ENCODE data around the gene LYG2. TPM values are rescaled to one million over a fixed set of nuclear protein-coding genes. Genes with fewer than 3 reads are reported as not detected.

The LYG2 gene
- total and polyA plus RNA-seq, 4 donors, result not detected

GRCh38 chr2:99275882-99276281, 20.4 kb upstream of the LYG2 start:
- Histone ChIP-seq H3K4me1 (ENCODE audit: control insufficient read depth in 1 of 2, insufficient read depth in 2 of 2, low read length in 2 of 2) (no peaks in the 10 kb centered on the region), H3K36me3 (ENCODE audit: control insufficient read depth in 1 of 2, insufficient read depth in 2 of 2, low read length in 1 of 2) (no peaks in the 10 kb centered on the region), H3K4me3 (ENCODE audit: low read length in 2 of 2) (no peak overlapping the region), H3K9me3 (ENCODE audit: control insufficient read depth, low read length) (no peaks in the 10 kb centered on the region), H3K27ac (ENCODE audit: low read depth in 1 of 2, low read length in 2 of 2) (no peak overlapping the region), H3K27me3 (ENCODE audit: control insufficient read depth in 1 of 2, insufficient read depth in 2 of 2, low read length in 1 of 2) (no peaks in the 10 kb centered on the region)
- ATAC-seq (ENCODE audit: low FRiP score) (no peak), DNase-seq (no peak)
- intact Hi-C loops (cut with DNase I), result no loop called here
- 17 to 19% methylated on average over 7 of the region's 7 CpGs for WGBS, 2 donors

- ATAC-seq (ENCODE audit: low FRiP score) (no peak), DNase-seq (no peak)
- Histone ChIP-seq H3K4me1 (ENCODE audit: control insufficient read depth in 1 of 2, insufficient read depth in 2 of 2, low read length in 2 of 2) (no peaks in the 10 kb centered on the region), H3K27ac (ENCODE audit: low read depth in 1 of 2, low read length in 2 of 2) (no peak overlapping the region), H3K9me3 (ENCODE audit: control insufficient read depth, low read length) (peaks cover 1% of the 10 kb centered on the region), H3K27me3 (ENCODE audit: control insufficient read depth in 1 of 2, insufficient read depth in 2 of 2, low read length in 1 of 2) (no peaks in the 10 kb centered on the region), H3K4me3 (ENCODE audit: low read length in 2 of 2) (no peak overlapping the region), H3K36me3 (ENCODE audit: control insufficient read depth in 1 of 2, insufficient read depth in 2 of 2, low read length in 1 of 2) (peaks cover 0 to 5% of the 10 kb centered on the region in 2 donors)
- WGBS, 2 donors, result 74 to 75% methylated on average over 4 of the region's 4 CpGs
- intact Hi-C loops (cut with DNase I), result no loop called here
These were observed 5.8 kb upstream of the LYG2 start for GRCh38 chr2:99261242-99261641.

GRCh38 chr2:99260184-99260583, 4.7 kb upstream of the LYG2 start:
- no peak for ATAC-seq (ENCODE audit: low FRiP score)
- 97 to 100% methylated on average over 2 of the region's 2 CpGs for WGBS, 2 donors
- H3K4me3 ChIP-seq (ENCODE audit: low read length in 2 of 2), result no peak overlapping the region

GRCh38 chr2:99259465-99259864, 4.0 kb upstream of the LYG2 start:
- Histone ChIP-seq H3K27ac (ENCODE audit: low read depth in 1 of 2, low read length in 2 of 2) (no peak overlapping the region), H3K9me3 (ENCODE audit: control insufficient read depth, low read length) (peaks cover 1% of the 10 kb centered on the region), H3K27me3 (ENCODE audit: control insufficient read depth in 1 of 2, insufficient read depth in 2 of 2, low read length in 1 of 2) (no peaks in the 10 kb centered on the region), H3K4me1 (ENCODE audit: control insufficient read depth in 1 of 2, insufficient read depth in 2 of 2, low read length in 2 of 2) (no peaks in the 10 kb centered on the region), H3K4me3 (ENCODE audit: low read length in 2 of 2) (no peak overlapping the region), H3K36me3 (ENCODE audit: control insufficient read depth in 1 of 2, insufficient read depth in 2 of 2, low read length in 1 of 2) (peaks cover 0 to 5% of the 10 kb centered on the region in 2 donors)
- intact Hi-C loops (cut with DNase I), result no loop called here
- DNase-seq (no peak), ATAC-seq (ENCODE audit: low FRiP score) (no peak)
- 77 to 84% methylated on average over 4 of the region's 4 CpGs for WGBS, 2 donors

More at GRCh38 chr2:99260184-99260583, 4.7 kb upstream of the LYG2 start:
- Histone ChIP-seq H3K27ac (ENCODE audit: low read depth in 1 of 2, low read length in 2 of 2) (no peak overlapping the region), H3K36me3 (ENCODE audit: control insufficient read depth in 1 of 2, insufficient read depth in 2 of 2, low read length in 1 of 2) (peaks cover 0 to 5% of the 10 kb centered on the region in 2 donors), H3K9me3 (ENCODE audit: control insufficient read depth, low read length) (peaks cover 1% of the 10 kb centered on the region), H3K4me1 (ENCODE audit: control insufficient read depth in 1 of 2, insufficient read depth in 2 of 2, low read length in 2 of 2) (no peaks in the 10 kb centered on the region), H3K27me3 (ENCODE audit: control insufficient read depth in 1 of 2, insufficient read depth in 2 of 2, low read length in 1 of 2) (no peaks in the 10 kb centered on the region)
- intact Hi-C loops (cut with DNase I), result no loop called here
- no peak for DNase-seq

GRCh38 chr2:99256677-99257076, 1.2 kb upstream of the LYG2 start:
- Histone ChIP-seq H3K4me1 (ENCODE audit: control insufficient read depth in 1 of 2, insufficient read depth in 2 of 2, low read length in 2 of 2) (no peaks in the 10 kb centered on the region), H3K9me3 (ENCODE audit: control insufficient read depth, low read length) (no peaks in the 10 kb centered on the region), H3K36me3 (ENCODE audit: control insufficient read depth in 1 of 2, insufficient read depth in 2 of 2, low read length in 1 of 2) (no peaks in the 10 kb centered on the region), H3K4me3 (ENCODE audit: low read length in 2 of 2) (no peak overlapping the region), H3K27ac (ENCODE audit: low read depth in 1 of 2, low read length in 2 of 2) (no peak overlapping the region), H3K27me3 (ENCODE audit: control insufficient read depth in 1 of 2, insufficient read depth in 2 of 2, low read length in 1 of 2) (no peaks in the 10 kb centered on the region)
- intact Hi-C loops (cut with DNase I), result no loop called here
- WGBS, 2 donors, result 93 to 94% methylated on average over 2 of the region's 2 CpGs
- no peak for ATAC-seq (ENCODE audit: low FRiP score)
- no peak for DNase-seq

GRCh38 chr2:99249951-99250350, 5.5 kb downstream of the LYG2 start:
- no peaks in the 10 kb centered on the region for H3K4me1 ChIP-seq (ENCODE audit: control insufficient read depth in 1 of 2, insufficient read depth in 2 of 2, low read length in 2 of 2)
- intact Hi-C loops (cut with DNase I), result no loop called here
- 87 to 98% methylated on average over 2 of the region's 2 CpGs for WGBS, 2 donors

GRCh38 chr2:99242151-99242550, 13.3 kb downstream of the LYG2 start:
- Histone ChIP-seq H3K4me1 (ENCODE audit: control insufficient read depth in 1 of 2, insufficient read depth in 2 of 2, low read length in 2 of 2) (no peaks in the 10 kb centered on the region), H3K27ac (ENCODE audit: low read depth in 1 of 2, low read length in 2 of 2) (no peak overlapping the region), H3K36me3 (ENCODE audit: control insufficient read depth in 1 of 2, insufficient read depth in 2 of 2, low read length in 1 of 2) (peaks cover 0 to 2% of the 10 kb centered on the region in 2 donors), H3K9me3 (ENCODE audit: control insufficient read depth, low read length) (no peaks in the 10 kb centered on the region), H3K27me3 (ENCODE audit: control insufficient read depth in 1 of 2, insufficient read depth in 2 of 2, low read length in 1 of 2) (no peaks in the 10 kb centered on the region), H3K4me3 (ENCODE audit: low read length in 2 of 2) (no peak overlapping the region)
- WGBS, 2 donors, result 78 to 83% methylated on average over 6 of the region's 6 CpGs
- intact Hi-C loops (cut with DNase I), result no loop called here
- DNase-seq (no peak), ATAC-seq (ENCODE audit: low FRiP score) (no peak)

More at GRCh38 chr2:99249951-99250350, 5.5 kb downstream of the LYG2 start:
- DNase-seq (no peak), ATAC-seq (ENCODE audit: low FRiP score) (no peak)
- Histone ChIP-seq H3K36me3 (ENCODE audit: control insufficient read depth in 1 of 2, insufficient read depth in 2 of 2, low read length in 1 of 2) (peaks cover 0 to 5% of the 10 kb centered on the region in 2 donors), H3K27me3 (ENCODE audit: control insufficient read depth in 1 of 2, insufficient read depth in 2 of 2, low read length in 1 of 2) (no peaks in the 10 kb centered on the region), H3K9me3 (ENCODE audit: control insufficient read depth, low read length) (no peaks in the 10 kb centered on the region), H3K4me3 (ENCODE audit: low read length in 2 of 2) (no peak overlapping the region), H3K27ac (ENCODE audit: low read depth in 1 of 2, low read length in 2 of 2) (no peak overlapping the region)

GRCh38 chr2:99240431-99240830, 15.0 kb downstream of the LYG2 start:
- Histone ChIP-seq H3K27me3 (ENCODE audit: control insufficient read depth in 1 of 2, insufficient read depth in 2 of 2, low read length in 1 of 2) (no peaks in the 10 kb centered on the region), H3K4me3 (ENCODE audit: low read length in 2 of 2) (no peak overlapping the region), H3K36me3 (ENCODE audit: control insufficient read depth in 1 of 2, insufficient read depth in 2 of 2, low read length in 1 of 2) (no peaks in the 10 kb centered on the region), H3K4me1 (ENCODE audit: control insufficient read depth in 1 of 2, insufficient read depth in 2 of 2, low read length in 2 of 2) (no peaks in the 10 kb centered on the region), H3K9me3 (ENCODE audit: control insufficient read depth, low read length) (no peaks in the 10 kb centered on the region), H3K27ac (ENCODE audit: low read depth in 1 of 2, low read length in 2 of 2) (no peak overlapping the region)
- intact Hi-C loops (cut with DNase I), result no loop called here
- no peak for DNase-seq
- 86 to 90% methylated on average over 6 of the region's 6 CpGs for WGBS, 2 donors
- no peak for ATAC-seq (ENCODE audit: low FRiP score)

- Histone ChIP-seq H3K4me3 (ENCODE audit: low read length in 2 of 2) (no peak overlapping the region), H3K4me1 (ENCODE audit: control insufficient read depth in 1 of 2, insufficient read depth in 2 of 2, low read length in 2 of 2) (no peaks in the 10 kb centered on the region), H3K9me3 (ENCODE audit: control insufficient read depth, low read length) (no peaks in the 10 kb centered on the region), H3K27me3 (ENCODE audit: control insufficient read depth in 1 of 2, insufficient read depth in 2 of 2, low read length in 1 of 2) (no peaks in the 10 kb centered on the region), H3K36me3 (ENCODE audit: control insufficient read depth in 1 of 2, insufficient read depth in 2 of 2, low read length in 1 of 2) (no peaks in the 10 kb centered on the region), H3K27ac (ENCODE audit: low read depth in 1 of 2, low read length in 2 of 2) (no peak overlapping the region)
- ATAC-seq (ENCODE audit: low FRiP score) (no peak), DNase-seq (no peak)
- WGBS, 2 donors, result 49 to 52% methylated on average over 6 of the region's 6 CpGs
- intact Hi-C loops (cut with DNase I), result no loop called here
These were observed 16.9 kb downstream of the LYG2 start for GRCh38 chr2:99238599-99238998.

All from aorta (tissue), 5 donors.